Measurements from ENCODE around the gene PRR18. TPM values are rescaled to one million over a fixed set of nuclear protein-coding genes. Genes with fewer than 3 reads are reported as not detected.
"Not testable (repeated sequence)": the region's sequence is repeated elsewhere in the genome, so short reads cannot be mapped to it uniquely, and the experiment has no call there.

Gene PRR18
- total RNA-seq, 1 donor from 2014 or later, result 0.59 TPM

DNA sequence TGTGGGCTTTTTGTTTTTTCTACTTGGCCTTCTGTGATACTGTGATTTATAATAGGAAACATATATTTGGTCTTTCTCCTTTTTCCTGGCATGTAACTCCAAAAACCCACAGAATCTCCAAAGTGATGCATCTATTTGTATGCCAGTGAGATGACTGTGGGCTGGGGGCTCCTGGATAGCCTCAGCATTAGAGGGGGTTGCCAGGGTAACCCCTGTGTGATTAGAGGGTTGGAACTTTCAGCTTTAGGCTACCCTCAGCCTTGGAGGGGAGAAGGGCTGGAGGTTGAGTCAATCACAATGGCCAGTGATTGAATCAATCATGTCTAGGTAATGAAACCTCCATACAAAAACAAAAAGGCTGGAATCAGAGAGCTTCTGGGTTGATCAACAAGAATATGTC is 44.7 kb upstream of the PRR18 start:
- Histone ChIP-seq H3K4me1 (no peaks in the 10 kb centered on the region), H3K27ac (no peak overlapping the region), H3K36me3 (no peaks in the 10 kb centered on the region), H3K4me3 (no peak overlapping the region), H3K27me3 (ENCODE audit: low read depth) (no peaks in the 10 kb centered on the region), H3K9me3 (no peaks in the 10 kb centered on the region)
- TF ChIP-seq, protein P1, sequence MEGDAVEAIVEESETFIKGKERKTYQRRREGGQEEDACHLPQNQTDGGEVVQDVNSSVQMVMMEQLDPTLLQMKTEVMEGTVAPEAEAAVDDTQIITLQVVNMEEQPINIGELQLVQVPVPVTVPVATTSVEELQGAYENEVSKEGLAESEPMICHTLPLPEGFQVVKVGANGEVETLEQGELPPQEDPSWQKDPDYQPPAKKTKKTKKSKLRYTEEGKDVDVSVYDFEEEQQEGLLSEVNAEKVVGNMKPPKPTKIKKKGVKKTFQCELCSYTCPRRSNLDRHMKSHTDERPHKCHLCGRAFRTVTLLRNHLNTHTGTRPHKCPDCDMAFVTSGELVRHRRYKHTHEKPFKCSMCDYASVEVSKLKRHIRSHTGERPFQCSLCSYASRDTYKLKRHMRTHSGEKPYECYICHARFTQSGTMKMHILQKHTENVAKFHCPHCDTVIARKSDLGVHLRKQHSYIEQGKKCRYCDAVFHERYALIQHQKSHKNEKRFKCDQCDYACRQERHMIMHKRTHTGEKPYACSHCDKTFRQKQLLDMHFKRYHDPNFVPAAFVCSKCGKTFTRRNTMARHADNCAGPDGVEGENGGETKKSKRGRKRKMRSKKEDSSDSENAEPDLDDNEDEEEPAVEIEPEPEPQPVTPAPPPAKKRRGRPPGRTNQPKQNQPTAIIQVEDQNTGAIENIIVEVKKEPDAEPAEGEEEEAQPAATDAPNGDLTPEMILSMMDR (IDR thresholded peaks at IDR 0.05), result no peak
- DNase-seq (no peak), ATAC-seq (no peak)
- intact Hi-C loops (cut with DNase I), result no loop called here

DNA sequence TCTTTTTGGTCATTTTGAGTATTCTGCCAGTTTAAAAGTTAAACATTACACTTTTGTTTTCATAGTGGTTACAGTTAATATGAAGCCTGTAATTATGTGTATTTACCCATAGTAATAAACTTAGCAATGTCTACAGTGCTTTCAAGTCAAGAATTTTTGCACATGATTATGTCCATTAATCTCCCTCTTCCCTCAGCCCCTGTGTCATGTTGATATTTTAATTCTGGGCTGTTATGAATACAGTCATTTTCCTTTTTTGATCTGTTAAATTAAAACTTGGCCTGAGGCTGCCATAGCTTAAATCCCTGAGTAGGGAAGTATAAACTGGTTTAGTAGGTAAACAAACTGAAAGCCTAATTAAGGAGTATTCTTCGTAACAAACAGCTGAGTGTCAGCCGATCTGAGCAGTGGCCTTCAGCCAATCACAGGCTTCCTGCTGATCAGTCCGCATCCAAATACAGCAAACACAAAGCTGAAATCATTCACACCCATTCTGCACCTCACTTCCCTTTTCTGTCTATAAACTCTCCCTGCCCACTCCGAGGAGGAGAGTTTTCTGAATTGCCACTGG is 43.6 kb upstream of the PRR18 start:
- H3K36me3 ChIP-seq, result no peaks in the 10 kb centered on the region
- H3K4me3 ChIP-seq, result no peak overlapping the region
- TF ChIP-seq, protein P1 (IDR thresholded peaks at IDR 0.05), result no peak
- peak; percentile 47 for DNase-seq
- peak; percentile 75 to 86 for ATAC-seq
- intact Hi-C loops (cut with DNase I), result no loop called here
- no peaks in the 10 kb centered on the region for H3K4me1 ChIP-seq
- H3K9me3 ChIP-seq, result no peaks in the 10 kb centered on the region
- no peak overlapping the region for H3K27ac ChIP-seq
- H3K27me3 ChIP-seq (ENCODE audit: low read depth), result no peaks in the 10 kb centered on the region

DNA sequence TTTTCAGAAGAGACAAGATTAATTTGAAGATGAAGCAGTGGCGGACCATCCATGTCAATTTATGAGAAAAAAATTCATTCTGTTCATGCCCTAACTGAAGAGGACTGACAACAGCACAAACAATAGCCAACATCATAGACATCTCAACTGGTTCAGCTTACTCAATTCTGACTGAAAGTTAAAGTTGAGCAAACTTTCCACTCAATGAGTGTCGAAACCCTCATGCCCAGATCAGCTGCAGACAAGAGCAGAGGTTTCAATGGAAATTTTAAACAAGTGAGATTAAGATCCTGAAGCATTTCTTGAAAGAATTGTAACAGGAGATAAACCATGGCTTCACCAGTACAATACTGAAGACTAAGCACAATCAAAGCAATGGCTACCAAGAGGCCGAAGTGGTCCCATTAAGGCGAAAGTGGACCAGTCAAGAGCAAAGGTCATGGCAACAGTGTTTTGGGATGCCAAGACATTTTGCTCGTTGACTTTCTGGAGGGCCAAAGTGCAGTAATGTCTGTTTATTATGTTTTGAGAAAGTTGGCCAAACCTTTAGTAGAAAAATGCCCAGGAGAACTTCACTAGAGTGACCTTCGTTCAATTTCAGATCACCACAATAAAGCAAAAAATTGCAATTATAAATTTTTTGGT is 40.2 kb upstream of the PRR18 start:
- no peak overlapping the region for H3K4me3 ChIP-seq
- no peaks in the 10 kb centered on the region for H3K9me3 ChIP-seq
- H3K36me3 ChIP-seq, result no peaks in the 10 kb centered on the region
- intact Hi-C loops (cut with DNase I), result no loop called here
- no peak overlapping the region for H3K27ac ChIP-seq
- H3K4me1 ChIP-seq, result no peaks in the 10 kb centered on the region
- DNase-seq (no peak), ATAC-seq (no peak)
- H3K27me3 ChIP-seq (ENCODE audit: low read depth), result no peaks in the 10 kb centered on the region
- TF ChIP-seq, protein P1 (IDR thresholded peaks at IDR 0.05), result no peak

DNA sequence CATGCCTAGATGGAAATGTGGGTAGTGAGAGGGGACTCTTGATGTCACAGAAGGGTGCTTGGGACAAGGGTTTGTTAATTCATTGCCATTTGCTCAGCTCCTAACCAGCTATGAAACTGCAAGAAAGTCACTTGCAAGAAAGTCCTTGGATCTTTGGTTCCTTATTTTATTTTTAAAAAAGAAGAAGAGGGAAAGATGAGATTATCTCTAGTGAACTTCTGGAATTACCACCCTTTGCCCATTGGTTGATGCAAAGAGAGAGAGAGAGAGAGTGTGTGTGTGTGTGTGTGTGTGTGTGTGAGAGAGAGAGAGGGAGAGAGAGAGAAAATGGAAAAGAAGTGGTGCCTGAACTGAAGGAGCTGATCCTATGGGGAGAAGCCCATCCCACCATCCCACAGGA is 38.8 kb upstream of the PRR18 start:
- H3K27ac ChIP-seq, result no peak overlapping the region
- no peaks in the 10 kb centered on the region for H3K27me3 ChIP-seq (ENCODE audit: low read depth)
- H3K4me1 ChIP-seq, result no peaks in the 10 kb centered on the region
- intact Hi-C loops (cut with DNase I), result no loop called here
- DNase-seq (no peak), ATAC-seq (no peak)
- no peaks in the 10 kb centered on the region for H3K9me3 ChIP-seq
- H3K36me3 ChIP-seq, result no peaks in the 10 kb centered on the region
- H3K4me3 ChIP-seq, result no peak overlapping the region
- TF ChIP-seq, protein P1 (IDR thresholded peaks at IDR 0.05), result no peak

DNA sequence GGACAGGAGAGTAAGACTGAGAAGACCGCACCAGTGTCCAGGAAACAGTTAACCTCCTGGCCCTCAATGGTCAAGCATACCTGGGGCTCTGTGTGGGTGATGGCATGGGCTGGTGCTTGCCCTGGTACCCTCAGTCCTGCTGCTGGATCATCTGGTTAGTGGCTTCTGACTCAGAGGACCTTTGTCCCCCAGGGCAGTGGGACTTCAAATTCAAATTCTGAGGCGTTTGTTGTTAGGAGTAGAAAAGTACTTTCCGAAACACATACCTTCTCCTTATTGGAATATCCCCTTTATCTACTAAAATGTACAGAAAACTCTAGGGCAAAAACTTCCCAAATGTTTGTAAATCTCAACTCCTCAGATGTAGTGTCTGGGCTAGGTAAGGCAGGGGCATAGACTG is 38.3 kb upstream of the PRR18 start:
- H3K4me3 ChIP-seq, result no peak overlapping the region
- peaks cover 4% of the 10 kb centered on the region for H3K4me1 ChIP-seq
- H3K27me3 ChIP-seq (ENCODE audit: low read depth), result no peaks in the 10 kb centered on the region
- TF ChIP-seq, protein P1 (IDR thresholded peaks at IDR 0.05), result no peak
- ATAC-seq, result no peak
- DNase-seq, result no peak
- no peak overlapping the region for H3K27ac ChIP-seq
- intact Hi-C loops (cut with DNase I), result no loop called here
- H3K9me3 ChIP-seq, result no peaks in the 10 kb centered on the region
- H3K36me3 ChIP-seq, result no peaks in the 10 kb centered on the region

DNA sequence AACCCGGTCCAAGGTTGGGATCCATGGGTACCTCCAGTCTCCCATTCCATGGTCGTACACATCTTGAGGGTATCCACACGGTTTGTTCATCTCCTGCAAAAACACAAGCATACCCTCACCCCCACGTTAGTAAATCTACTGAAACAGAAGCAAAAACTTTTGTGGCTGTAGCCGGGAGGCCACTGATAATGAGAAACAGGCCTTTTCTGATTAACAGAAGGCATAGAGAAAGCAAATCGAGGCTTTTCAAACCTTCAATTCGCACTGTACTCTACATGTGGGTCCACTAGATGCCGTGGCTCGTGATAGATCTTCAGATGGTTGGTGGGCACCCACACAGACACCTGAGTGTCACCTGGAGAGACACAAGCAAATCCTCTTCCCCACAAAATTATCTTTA is 37.5 kb upstream of the PRR18 start:
- H3K27ac ChIP-seq; H3K9me3 ChIP-seq; H3K4me3 ChIP-seq; H3K27me3 ChIP-seq (ENCODE audit: low read depth); intact Hi-C loops (cut with DNase I); DNase-seq; H3K36me3 ChIP-seq; ATAC-seq: not testable (repeated sequence)
- peaks cover 12% of the 10 kb centered on the region for H3K4me1 ChIP-seq

DNA sequence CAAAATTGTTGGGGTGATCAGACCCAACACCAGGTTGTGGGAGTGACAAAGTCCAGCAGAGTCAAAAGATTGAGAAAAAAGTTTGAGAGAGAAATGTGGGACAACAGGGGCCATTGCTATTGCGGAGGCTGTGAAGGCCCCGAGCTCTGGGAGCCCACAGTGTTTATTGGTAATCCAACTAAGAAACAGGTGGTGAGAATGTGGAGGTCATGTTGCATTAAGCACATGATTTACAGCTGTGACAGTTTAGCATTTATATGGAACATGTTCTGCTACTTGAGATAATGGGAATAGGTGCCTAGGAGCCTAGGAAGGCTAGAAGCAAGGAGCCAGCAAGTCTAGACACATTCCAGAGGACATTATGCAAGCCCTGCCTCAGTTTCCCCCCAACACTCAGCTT is 36.7 kb upstream of the PRR18 start:
- H3K27me3 ChIP-seq (ENCODE audit: low read depth); H3K27ac ChIP-seq; DNase-seq; H3K9me3 ChIP-seq; ATAC-seq; H3K4me3 ChIP-seq; intact Hi-C loops (cut with DNase I); H3K36me3 ChIP-seq: not testable (repeated sequence)
- H3K4me1 ChIP-seq, result peaks cover 19% of the 10 kb centered on the region

Measured in lower lobe of right lung (tissue), 2 donors.